GM18951 (cell line): Measurements from ENCODE around the gene NFIX.

Source experiments
- POLR2A ChIP-seq: IDR thresholded peaks from 4 replicates; pipeline ENCODE4 v1.6.1; 2011; ENCODE audit warnings: mild to moderate bottlenecking; ENCODE audit not compliant: insufficient read length, insufficient read depth; ENCODE audit errors: extremely low read depth
- in situ Hi-C: fragments of 300-500 bp; cut with MboI; formaldehyde crosslinking; loops from one replicate; pipeline ENCODE4 v1.12.0; 2022; ENCODE audit warnings: low sequenced_read_pairs, mixed read lengths, inconsistent platforms; ENCODE audit not compliant: unreplicated experiment

Gene NFIX

DNA sequence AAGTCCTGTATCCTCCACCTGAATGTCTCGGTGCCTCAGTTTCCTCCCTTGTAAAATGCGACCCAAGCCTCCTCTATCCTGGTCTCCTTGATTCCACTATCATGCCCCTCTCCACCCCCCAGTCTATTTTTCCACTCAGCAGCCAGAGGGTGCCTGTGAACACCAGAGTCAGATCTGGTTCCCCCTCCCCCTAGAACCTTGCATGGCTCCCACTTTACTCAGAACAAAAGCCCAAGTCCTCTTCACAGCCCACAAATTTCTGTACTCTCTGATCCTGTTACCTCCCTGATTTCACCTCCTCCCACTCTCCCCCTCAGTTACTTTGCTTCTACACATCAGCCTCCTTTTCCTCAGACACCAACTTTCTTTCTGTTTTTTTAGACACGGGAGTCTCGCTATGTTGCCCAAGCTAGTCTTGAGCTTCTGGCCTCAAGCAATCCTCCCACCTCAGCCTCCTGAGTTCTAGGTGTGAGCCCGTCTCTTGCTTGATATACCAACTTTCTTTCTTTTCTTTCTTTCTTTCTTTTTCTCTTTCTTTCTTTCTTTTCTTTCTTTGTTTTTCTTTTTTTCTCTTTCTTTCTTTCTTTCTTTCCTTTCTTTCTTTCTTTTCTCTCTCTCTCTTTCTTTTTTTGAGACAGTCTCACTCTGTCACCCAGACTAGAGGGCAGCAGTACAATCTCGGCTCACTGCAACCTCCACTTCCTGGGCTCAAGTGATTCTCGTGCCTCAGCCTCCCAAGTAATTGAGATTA, 25.0 kb upstream of the NFIX start:
- in situ Hi-C loops, result no loop called here

DNA sequence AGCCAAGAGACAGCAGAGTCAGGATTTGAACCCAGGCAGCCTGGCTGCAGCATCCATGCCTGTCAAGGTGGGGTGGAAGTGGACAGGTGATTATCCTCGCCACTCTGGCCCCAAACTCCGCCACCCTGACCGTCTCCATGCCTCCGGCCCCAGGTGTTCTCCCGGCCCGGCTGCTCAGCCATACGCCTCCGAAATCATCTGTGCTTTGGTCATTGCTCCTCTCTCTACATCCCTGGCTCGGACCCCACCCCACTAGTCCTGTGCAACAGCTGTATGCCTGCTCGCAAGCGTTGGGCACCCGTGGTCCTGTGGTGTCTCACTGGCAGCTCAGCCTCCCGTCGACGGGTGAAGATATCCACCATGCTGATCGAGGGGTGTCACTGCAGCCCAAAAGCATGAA, 22.0 kb upstream of the NFIX start:
- TF ChIP-seq POLR2A, result no peak
- in situ Hi-C loops, result no loop called here

More for the DNA sequence above, 25.0 kb upstream of the NFIX start:
- no peak for TF ChIP-seq POLR2A

DNA sequence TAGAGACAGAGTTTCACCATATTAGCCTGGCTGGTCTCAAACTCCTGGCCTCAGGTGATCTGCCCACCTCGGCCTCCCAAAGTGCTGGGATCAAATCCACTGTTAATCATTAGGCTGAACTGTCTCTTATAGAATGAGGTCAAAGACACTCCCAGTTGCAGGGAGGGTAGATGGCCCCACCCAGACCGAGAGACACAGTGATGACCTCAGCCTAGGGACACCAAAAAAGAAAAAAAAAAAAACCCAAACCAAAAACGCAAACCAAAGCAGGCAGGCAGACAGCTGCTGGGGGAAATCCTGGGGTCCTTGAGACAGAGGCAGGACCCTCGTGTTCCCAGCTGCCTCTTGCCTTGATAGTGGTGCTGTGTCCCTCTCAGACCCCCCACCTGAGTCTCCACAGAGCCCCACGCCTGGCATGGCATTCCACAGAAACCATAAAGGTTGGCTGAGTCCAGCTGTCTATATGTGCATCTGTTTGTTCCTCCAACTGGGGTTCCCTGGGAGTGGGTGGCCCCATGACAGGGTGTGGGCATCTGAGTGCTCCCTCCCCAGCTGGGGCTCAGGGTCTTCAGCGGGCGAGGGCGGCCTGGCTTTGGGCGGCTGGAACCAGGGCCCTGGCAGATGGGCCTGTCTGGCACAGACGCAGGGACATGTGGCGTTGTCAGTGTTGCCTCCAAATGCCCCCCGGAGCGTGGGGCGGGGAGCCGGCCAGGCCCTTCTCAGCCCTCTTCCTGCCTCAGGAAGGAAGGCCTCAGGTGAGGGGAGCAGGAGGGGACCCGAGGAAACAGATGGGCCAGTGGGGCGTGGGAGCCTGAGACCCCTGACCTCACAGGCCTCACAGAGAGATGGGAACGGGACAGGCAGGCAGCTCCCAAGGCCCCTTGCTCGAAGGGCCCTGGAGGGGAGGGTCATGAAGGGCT, 20.7 kb upstream of the NFIX start:
- in situ Hi-C loops, result loop anchor here (5.0 to 25.0 kb wide), 2 partner anchors 118 to 288 kb away; no protein-coding TSS in a partner anchor
- TF ChIP-seq POLR2A, result no peak

DNA sequence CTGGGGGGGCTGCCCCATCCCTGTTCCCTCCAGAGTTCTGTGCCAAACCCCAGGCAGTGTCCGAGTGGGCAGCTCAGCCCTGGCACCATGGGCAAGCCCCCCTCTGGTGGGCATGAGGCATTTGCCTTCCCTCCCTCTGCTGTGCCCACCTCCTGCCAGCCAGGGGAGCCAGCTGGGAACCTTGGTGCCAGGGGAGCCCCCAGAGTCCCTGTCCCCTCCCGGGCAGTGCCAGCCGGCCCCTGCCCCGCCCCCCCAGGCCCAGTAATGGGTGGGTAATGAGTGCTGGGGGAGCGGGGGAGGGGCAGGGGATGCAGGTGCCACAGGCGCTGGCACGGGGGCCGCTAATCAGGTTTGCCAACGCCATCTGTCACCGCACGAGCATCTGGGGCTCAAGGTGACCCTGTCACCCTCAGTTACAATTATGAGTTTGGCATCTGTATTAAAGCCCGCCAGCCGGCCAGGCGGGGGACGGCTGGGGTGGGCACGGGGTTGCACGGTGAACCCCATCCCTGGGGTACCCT, 20.0 kb upstream of the NFIX start:
- in situ Hi-C loops, result loop anchor here (5.0 to 25.0 kb wide), 2 partner anchors 117 to 287 kb away; no protein-coding TSS in a partner anchor

DNA sequence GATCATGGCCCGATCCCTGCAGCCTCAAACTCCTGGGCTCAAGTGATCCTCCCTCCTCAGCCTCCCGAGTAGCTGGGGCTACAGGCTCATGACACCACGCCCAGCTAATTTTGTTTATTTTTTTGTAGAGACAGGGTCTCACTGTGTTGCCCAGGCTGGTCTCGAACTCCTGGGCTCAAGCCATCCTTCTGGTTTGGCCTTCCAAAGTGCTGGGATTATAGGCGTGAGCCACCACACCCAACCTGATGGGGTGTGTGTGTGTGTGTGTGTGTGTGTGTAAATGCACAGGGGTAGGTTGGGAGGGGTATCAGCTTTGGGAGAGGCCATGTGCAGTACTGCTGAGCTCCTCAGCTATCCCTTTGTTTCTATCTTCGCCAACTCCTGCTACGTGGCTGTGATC, 19.2 kb upstream of the NFIX start:
- in situ Hi-C loops, result loop anchor here (5.0 to 25.0 kb wide), 2 partner anchors 116 to 286 kb away; no protein-coding TSS in a partner anchor

More for the DNA sequence above, 20.0 kb upstream of the NFIX start:
- no peak for TF ChIP-seq POLR2A

DNA sequence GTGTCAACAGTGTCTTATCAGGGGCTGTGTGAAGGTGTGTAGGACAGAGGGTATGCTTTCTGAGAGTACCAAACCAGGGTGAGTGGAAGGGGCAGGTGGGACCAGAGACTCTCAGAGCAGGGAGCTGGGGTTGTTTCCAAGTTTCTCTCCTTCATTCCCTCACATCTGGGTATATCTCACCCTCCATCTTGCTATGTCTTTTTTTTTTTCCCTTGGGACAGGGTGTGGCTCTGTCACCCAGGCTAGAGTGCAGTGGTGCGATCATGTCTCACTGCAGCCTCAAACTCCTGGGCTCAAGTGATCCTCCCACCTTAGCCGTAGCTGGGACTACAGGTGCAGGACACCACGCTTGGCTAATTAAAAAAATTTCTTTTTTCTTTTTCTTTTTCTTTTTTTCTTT, 15.3 kb upstream of the NFIX start:
- TF ChIP-seq POLR2A, result no peak
- in situ Hi-C loops, result loop anchor here (5.0 to 25.0 kb wide), 2 partner anchors 112 to 282 kb away; no protein-coding TSS in a partner anchor

DNA sequence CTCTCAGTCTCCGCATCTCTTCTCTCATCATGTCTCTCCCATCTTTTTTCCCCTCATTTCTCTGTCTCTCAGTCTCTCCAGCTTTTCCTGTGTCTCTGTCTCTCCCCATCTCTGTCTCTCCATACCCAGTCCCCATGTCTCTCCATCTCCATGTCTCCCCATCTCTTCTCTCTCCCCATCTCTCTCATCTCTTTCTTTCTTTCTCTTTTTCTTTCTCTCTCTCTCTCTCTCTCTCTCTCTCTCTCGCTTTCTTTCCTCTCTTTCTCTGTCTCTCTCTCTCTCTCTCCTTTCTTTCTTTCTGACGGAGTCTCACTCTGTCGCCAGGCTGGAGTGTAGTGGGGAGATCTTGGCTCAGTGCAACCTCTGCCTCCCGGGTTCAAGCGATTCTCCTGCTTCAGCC, 12.6 kb upstream of the NFIX start:
- no peak for TF ChIP-seq POLR2A
- in situ Hi-C loops, result loop anchor here (25.0 kb wide), 1 partner anchor 280 kb away; no protein-coding TSS in a partner anchor

DNA sequence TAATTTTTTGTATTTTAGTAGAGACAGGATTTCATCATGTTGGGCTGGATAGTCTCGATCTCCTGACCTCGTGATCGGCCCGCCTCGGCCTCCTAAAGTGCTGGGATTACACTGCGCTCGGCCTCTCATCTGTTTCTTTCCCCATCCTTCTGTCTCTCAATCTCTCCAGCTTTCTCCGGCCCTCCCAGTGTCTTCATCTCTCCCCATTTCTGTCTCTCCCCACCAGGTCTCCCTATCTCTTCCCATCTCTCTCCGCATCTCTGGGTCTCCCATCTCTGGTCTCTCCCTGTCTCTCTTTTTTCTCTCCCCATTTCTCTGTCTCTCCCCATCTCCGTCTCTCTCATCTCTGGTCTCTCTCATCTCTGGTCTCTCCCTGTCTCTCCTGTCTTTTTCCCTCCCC, 12.2 kb upstream of the NFIX start:
- TF ChIP-seq POLR2A, result no peak
- in situ Hi-C loops, result loop anchor here (25.0 kb wide), 1 partner anchor 279 kb away; no protein-coding TSS in a partner anchor

DNA sequence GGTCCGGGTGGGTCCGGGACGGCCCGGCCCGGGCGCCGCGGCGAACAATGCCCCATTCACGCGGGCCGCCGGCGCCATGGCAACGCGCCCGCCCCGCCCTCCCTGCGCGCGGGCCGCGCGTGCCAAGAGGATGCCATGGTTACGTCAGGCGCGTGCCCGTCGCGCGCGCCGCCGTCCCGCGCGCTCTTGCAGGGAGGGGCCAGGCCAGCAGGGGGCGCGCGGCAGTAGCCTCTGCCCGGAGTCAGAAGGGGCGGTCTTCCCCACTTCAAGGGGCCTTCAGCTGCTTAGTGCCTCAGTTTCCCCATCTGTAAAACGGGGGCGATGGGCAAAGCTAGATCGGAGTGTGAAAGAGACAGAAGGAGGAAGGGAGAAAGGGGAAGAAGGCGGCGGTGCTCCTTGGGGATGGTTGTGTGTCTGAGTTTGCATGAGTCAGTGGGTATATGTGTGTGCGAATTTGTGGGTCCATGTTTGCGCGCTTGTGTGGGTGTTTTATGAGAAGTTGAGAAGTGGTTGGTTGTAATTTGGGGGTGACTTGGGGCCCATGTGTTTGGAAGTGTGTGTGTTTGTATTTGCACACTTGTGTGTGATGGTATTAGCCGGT, 11.6 kb upstream of the NFIX start:
- TF ChIP-seq POLR2A, result no peak
- in situ Hi-C loops, result loop anchor here (25.0 kb wide), 1 partner anchor 279 kb away; no protein-coding TSS in a partner anchor

DNA sequence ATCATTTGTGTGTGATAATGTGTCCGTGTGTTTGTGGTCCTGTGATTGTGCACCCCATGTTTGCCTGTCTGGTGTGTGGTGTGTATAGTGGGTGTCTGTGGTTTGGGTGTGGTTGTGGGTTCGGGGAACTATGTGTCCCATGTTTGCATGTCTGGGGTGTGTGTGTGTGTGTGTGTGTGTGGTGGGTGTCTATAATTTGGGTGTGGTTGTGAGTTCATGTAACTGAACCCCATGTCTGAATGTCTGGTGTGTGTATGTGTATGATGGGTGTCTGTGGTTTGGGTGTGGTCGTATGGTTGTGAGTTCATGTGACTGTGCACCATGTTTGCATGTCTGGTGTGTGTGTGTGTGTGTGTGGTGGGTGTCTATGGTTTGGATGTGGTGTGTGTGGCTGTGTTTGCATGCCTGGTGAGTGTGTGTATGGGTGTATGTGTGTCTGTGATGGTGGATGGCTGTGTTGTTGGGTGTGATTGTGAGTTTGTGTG, 11.1 kb upstream of the NFIX start:
- in situ Hi-C loops, result loop anchor here (25.0 kb wide), 1 partner anchor 278 kb away; no protein-coding TSS in a partner anchor
- TF ChIP-seq POLR2A, result no peak

DNA sequence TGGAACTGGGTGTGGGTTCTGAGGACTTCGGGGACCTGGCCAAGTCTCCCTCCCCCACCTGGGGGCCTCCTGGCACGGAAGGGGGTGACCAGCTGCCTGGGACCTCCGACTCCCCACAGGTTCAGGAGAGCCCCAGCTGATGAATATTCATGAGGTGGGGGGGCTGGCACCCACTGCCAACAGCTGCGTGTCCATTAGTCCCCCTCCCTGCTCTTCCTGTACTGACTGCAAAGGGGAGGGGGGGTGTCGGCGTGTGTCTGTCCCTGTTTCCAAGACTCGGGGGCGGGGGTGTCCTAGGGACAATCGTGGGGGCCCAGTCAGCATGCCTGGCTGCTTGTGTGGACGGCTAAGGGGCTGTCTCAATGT, 10.6 kb upstream of the NFIX start:
- TF ChIP-seq POLR2A, result no peak
- in situ Hi-C loops, result loop anchor here (25.0 kb wide), 1 partner anchor 278 kb away; no protein-coding TSS in a partner anchor

DNA sequence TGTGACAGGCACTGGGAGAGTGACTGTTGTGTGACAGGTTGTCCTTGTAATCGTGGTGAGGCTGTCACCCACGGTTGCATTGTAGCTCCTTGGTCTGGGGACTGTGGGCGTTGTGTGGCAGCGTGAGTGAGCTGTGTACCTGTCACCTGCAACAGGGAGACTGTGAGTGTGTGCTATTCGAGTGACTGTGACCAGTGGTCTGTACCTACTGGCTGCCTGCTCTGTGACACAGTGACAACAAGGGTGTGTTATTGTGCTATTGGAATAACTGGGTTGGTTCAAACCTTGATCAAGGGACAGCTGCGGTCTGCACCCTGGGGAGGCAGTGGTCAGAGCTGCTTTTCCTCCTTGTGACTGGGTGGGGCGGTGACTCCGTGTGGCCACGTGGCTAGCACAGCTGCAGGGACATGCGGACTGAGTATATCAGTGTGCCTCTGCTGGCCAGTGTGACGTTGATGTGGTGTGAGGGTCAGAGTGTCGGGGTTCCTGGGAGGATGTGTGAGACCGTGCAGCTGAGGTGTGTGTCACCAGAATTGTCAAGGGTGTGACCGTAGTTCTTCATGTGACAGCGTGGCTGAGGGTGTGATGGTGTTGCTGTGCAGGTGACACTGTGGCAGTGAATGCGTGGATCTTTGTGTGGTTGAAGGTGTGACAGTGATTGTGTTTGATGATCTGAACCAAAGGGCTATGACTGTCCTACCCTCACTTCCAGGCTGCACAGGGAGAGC, 10.1 kb upstream of the NFIX start:
- no peak for TF ChIP-seq POLR2A
- in situ Hi-C loops, result loop anchor here (25.0 kb wide), 1 partner anchor 277 kb away; no protein-coding TSS in a partner anchor
